ENCODE data around the gene PCNT.
"Not testable (repeated sequence)": the region's sequence is repeated elsewhere in the genome, so short reads cannot be mapped to it uniquely, and the experiment has no call there.

PCNT gene

GRCh38 chr21:46363698-46364097 is 39.7 kb downstream of the PCNT start:
- DNase-seq = no peak

- DNase-seq = no peak
These were observed 42.1 kb downstream of the PCNT start for GRCh38 chr21:46366091-46366490.

GRCh38 chr21:46366561-46366960 is 42.6 kb downstream of the PCNT start:
- no peak for DNase-seq

DNA sequence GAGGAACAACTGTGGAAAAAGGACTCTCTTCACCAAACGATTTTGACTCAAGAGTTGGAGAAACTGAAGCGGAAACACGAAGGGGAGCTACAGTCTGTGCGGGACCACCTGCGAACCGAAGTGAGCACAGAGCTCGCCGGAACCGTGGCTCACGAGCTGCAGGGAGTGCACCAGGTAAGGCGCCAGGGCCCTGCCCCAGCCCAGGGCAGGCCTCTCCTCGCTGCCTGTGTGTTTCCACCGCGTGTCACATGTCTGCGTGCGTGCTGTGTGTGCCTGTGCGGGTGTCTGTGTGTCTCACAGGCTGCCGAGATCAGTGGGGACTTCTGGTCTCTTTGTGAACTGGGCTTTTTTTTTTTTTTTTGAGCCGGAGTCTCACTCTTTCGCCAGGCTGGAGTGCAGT is 43.0 kb downstream of the PCNT start:
- DNase-seq = no peak

- no peak for DNase-seq
These were observed 44.8 kb downstream of the PCNT start for GRCh38 chr21:46368533-46369285.

- no peak for DNase-seq
These were observed 45.7 kb downstream of the PCNT start for GRCh38 chr21:46369520-46370235.

DNA sequence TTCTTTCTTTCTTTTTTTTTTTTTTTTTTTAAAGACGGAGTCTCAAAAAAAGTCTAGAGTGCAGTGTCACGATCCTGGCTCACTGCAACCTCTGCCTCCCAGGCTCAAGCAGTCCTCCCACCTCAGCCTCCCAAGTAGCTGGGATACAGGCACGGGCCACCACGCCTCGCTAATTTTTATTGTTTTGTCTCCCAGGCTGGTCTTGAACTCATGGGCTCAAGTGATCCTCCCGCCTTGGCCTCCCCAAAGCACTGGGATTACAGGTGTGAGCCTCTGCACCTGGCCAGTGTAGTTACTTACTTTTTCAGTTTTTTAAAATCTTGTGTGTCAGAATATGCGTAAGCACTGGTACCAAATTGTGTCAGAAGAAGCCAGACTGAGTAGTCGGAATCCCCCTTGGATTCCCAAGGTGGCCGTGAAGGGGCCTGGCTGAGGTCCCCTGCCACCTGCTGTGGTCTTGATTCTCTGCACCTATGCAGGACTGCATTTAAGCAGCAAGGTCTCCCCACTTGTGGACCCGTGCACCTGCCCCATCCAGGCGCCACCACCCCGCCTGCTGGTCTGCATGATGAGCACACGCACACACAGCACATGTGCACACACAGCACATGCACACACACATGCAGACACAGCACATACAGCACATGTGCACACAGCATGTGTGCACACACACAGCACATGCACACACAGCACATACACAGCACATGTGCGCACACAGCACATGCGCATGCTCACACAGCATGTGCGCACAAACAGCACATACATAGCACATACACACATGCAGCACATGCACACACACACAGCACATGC is 47.5 kb downstream of the PCNT start:
- DNase-seq = no peak

DNA sequence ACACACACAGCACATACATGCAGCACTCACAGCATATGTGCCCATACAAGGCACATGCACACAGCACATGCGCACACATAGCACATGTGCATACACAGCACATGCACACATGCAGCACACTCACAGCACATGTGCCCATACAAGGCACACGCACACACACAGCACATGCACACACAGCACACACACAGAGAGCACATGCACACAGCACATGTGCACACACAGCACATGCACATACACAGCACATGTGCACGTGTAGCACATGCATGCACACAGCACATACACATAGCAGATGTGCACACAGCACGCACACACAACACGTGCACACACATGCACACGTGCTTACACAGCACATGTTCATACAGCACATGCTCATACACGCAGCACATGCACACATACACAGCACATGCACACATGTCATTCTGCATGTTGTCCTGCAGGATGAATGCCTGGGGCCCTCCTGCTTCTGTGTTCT is 48.1 kb downstream of the PCNT start:
- DNase-seq = no peak

- not testable (repeated sequence) for DNase-seq
These were observed 49.0 kb downstream of the PCNT start for GRCh38 chr21:46372947-46373346.

- no peak for DNase-seq
These were observed 50.9 kb downstream of the PCNT start for GRCh38 chr21:46374761-46375389.

DNA sequence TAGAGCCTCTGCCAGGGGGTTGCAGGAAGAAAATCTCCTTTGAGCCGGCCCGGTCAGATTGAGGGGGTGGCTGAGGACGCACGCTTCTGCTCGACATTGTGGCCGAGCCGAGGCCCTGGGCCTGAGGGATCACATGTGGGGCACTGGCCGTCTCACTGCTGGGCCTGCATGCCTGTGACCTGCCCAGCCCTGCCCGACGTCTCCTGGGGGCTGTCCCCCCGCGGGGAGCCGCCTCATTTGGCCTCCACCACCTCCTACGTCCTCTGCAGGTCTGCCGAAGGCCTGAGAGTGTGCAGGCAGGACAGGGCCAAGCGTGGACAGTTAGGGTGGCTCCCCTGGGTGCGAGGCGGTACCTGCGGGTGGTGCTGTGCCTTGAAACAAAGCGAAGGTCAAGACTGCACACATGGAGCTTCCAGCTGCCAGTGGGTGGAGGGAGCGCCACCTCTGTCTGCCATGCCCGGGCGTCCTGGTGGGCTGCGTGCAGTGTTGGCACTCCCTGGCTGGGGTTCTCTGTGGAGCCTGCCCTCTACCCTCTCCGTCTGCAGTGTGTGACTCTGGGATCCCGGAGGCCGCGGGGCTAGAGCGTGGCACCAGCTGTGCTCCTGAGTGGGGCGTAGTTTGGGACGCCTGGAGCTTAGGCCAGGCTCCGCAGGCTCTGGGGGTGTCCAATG is 51.7 kb downstream of the PCNT start:
- no peak for DNase-seq

GRCh38 chr21:46376231-46376628 is 52.3 kb downstream of the PCNT start:
- no peak for DNase-seq

- DNase-seq = no peak
These were observed 53.0 kb downstream of the PCNT start for GRCh38 chr21:46376856-46377453.

GRCh38 chr21:46377789-46378188 is 53.8 kb downstream of the PCNT start:
- DNase-seq = no peak

DNA sequence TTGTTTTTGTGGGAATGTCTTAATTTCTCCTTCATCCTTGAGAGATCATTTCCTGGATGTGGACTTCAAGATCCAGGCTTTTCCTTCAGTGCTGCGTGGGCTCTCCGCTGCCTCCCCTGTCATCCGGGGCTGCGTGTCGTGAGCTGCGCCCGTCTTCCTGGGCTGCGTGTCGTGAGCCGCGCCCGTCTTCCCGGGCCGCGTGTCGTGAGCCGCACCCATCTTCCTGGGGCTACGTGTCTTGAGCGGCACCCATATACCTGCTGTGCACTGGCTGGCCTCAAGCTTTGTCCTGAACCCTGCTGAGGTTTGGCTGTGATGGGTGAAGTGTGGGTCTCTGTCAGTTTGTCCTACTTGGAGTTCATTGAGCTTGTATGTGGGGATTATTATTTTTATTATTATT is 55.1 kb downstream of the PCNT start:
- no peak for DNase-seq

- no peak for DNase-seq
These were observed 55.7 kb downstream of the PCNT start for GRCh38 chr21:46379691-46380090.

DNA sequence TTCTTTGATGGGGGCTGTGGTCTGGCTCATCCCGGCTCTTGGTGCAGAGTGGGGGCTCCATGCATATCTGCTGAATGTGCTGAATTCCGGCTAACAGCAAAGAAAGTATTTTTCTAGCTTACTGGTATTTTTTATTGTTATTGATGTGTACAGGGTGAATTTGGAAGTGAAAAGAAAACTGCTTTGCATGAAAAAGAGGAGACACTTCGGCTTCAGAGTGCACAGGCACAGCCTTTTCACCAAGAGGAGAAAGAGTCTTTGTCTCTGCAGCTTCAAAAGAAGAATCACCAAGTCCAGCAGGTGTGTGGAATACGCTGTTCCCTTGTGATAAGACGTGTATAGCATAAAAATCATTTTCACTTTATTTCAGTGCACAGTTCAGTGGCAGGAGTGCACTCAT is 57.6 kb downstream of the PCNT start:
- DNase-seq = no peak

DNA sequence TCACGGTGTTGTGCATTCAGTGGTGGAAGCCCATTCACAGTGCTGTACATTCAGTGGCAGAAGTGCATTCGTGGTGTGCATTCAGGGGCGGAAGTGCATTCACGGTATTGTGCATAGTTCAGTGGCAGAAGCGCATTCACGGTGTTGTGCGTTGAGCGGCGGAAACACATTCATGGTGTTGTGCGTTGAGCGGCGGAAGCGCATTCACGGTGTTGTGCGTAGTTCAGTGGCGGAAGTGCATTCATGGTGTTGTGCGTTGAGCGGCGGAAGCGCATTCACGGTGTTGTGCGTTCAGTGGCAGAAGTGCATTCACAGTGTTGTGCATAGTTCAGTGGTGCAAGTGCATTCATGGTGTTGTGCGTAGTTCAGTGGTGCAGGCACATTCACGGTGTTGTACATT is 60.6 kb downstream of the PCNT start:
- no peak for DNase-seq

DNA sequence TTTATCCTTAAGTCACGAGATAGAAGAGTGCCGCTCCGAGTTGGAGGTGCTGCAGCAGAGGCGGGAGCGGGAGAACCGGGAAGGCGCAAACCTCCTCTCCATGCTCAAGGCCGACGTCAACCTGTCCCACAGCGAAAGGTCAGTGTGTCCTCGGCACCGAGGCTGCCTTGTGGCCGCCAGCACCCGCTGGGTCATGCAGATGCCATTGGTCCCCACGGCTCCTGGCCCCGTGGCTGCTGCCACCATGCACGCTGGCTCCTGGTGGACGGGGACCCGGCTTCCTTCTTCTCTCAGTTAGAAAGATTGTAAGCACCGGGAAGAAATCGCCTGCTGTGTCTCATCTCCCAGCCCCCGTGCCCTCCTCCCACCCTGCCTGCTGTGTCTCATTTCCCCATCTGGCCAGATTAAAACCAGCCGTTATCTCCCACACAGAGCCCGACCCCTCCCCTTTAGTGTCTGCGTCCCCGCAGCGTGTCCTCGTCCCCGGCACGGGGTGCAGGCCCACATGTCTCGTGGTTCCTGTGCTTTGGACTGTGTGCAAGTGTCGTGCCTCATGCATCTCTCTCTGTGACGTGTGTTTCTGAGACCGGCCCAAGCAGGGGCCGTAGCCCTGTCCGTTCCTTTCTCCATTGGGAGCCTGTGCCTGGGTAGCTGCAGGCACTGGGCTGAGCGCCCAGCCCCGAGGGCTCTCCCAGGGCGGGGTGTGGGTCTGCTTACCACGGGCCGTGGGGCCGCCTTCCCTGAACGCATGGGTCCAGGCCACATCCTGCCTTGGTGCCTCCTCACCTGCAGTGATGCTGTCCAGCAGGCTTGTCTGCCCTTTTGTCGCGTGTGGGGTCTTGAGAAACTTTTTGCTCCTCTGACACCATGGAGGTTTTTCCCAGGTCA is 62.1 kb downstream of the PCNT start:
- no peak for DNase-seq

DNA sequence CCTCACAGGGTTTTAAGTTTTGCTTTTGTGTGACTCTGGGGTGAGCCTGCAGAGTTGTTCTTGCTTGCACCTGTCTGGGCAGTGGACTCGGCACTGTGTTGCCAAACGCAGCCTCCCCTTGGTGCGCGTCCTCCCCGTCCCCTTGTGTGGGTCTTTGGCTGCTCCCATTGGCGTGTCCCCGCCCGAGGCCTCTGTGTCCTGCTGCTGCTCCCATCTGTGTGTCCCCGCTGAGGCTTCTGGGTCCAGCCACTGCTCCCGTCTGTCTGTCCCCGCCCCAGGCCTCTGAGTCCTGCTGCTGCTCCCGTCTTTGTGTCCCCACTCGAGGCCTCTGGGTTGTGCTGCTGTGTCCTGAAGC is 62.8 kb downstream of the PCNT start:
- DNase-seq = no peak

GRCh38 chr21:46388206-46388880 is 64.4 kb downstream of the PCNT start:
- no peak for DNase-seq

All from fibroblast of skin of right biceps (primary cell).